GM12892 (cell line): Measurements from ENCODE around the gene MRPL16.

Experiments used
- DNase-seq: peaks from one replicate; pipeline ENCODE4 v3.0.0; 2011; ENCODE audit not compliant: insufficient read length
- FAIRE-seq: peaks from 2 replicates; lab custom pipeline; 2011; peaks lifted over from hg19 to GRCh38; lab: Jason Lieb, UNC
- POLR2A ChIP-seq: IDR thresholded peaks from 2 replicates; pipeline ENCODE4 v1.6.1; 2011; ENCODE audit warnings: low read depth, low read length, control low read depth
- POLR2AphosphoS5 ChIP-seq: IDR thresholded peaks from 2 replicates; pipeline ENCODE4 v1.6.1; 2011; ENCODE audit warnings: low read depth, low read length, control low read depth
- TAF1 ChIP-seq: IDR thresholded peaks from 2 replicates; pipeline ENCODE4 v1.6.1; 2011; ENCODE audit warnings: low read depth, mild to moderate bottlenecking, control low read depth, low read length, borderline replicate concordance

The MRPL16 gene

DNA sequence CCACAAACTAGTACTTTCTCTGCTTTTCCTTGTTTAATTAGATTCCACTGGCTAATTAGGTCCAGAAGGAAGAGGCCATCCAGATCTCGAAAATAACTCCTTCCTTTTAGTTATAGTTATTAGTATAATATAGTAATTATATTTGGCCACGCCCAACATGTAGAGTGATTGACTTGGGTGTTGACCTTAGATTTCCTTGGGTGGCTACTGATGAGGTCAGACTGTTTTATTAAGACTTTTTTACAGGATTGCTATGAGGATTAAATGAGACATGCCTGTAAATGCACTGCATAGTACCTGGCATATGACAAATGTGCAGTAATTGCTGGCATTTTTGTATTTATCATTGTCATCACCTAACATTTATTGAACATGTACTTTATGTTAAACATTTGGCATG is 28.5 kb downstream of the MRPL16 start:
- DNase-seq (no peak), FAIRE-seq (no peak)
- TF ChIP-seq POLR2A (no peak), POLR2AphosphoS5 (no peak), TAF1 (no peak)

DNA sequence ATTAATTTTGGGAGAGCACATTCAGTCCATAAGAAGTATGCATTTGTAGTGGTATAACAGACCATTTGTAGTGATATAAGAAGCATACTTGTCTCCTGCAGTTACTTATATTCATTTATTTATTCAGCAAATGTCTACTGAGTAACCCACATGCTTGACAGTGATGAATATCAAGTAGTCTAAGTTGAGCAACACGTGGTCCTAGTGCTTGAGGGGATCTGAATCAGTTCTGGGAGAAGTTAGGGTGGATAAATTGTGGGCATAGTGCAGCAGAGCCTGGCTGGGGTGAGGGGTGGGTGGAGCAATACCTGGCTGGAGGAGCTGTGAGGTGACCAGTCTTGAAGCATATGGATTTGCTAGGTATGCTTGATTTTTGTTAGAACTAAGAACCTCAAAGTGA is 31.1 kb downstream of the MRPL16 start:
- TF ChIP-seq POLR2AphosphoS5 (no peak), POLR2A (no peak), TAF1 (no peak)
- FAIRE-seq = no peak
- no peak for DNase-seq

DNA sequence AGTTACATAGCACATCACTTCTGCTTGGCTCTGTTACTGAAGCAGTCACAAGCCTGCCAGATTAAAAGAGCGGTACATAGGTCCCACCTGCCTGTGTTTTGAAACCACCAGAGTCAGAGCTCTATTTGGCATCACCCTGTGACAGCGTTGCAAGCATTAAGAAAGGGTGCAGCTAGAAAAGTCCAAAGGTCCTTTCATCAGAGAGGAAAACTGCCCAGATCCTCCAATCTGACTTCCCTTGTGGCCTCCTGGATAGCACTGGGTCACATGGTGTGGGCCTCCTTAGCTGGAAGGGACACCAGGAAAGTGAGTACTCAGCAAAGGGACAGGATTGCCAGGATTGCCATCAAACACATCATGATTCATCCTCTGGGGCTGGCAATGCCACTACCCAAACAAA is 32.5 kb downstream of the MRPL16 start:
- FAIRE-seq (no peak), DNase-seq (no peak)
- TF ChIP-seq POLR2AphosphoS5 = no peak
- no peak for TF ChIP-seq TAF1

DNA sequence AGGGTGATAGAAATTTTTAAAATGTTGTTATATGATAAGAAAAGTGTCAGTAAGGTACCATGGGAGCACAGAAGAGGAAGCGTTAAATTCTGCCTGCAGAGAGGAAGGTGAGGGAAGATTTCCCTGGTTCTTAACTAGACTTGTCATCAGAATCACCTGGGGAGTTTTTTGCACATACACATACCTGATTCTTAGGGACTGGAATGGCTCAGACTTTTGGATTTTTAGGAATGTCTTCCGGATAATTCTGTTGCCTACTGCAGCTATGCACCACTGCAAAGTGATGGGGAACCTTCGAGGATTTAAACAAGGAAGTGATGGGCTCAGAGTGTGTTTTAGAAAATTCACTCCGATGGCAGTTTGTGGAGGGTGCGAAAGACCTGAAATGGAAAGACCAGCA is 33.5 kb downstream of the MRPL16 start:
- TF ChIP-seq POLR2AphosphoS5 = no peak
- TF ChIP-seq TAF1 = no peak
- TF ChIP-seq POLR2A = no peak
- no peak for FAIRE-seq

DNA sequence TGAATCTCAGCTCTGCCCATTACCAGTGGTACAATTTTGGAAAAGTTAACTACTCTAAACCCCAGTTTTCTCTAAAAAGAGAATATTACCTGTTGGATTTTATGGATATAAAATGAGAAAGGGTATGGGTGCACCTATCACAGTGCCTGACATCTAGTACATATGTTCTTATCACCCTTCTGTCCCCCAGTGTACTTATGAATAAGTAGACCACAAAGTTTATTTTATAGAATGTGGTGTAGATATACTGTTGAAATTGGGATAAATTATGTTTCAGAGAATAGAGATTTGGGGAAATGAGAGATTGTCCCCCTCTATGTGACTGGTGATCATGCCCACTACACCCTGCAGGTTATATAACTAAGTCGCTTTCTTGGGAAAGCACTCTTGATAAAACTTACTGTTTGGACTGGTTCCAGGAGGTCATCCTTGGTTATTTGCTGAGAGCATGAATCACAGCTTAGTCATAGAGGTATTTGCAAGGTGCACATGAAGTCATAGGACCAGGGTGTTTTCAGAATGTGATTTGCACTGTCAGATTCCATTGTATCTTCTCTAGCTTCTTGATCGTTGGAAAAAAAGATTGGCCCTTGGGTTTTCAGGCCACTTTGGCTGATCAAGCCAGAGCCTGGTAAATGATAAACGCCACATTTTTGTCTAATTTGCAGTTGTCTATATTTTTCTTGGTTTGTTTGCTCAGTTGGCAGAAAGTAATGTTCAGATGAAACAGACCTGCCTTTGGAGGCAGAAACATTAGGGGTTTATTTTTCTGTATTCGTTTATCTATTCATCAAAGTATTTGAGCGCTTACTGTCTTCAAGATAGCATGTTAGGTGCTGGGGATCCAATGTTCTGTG is 34.1 kb downstream of the MRPL16 start:
- DNase-seq (no peak), FAIRE-seq (no peak)
- no peak for TF ChIP-seq POLR2AphosphoS5
- TF ChIP-seq POLR2A = no peak
- TF ChIP-seq TAF1 = no peak

More for the DNA sequence above, 33.5 kb downstream of the MRPL16 start:
- no peak for DNase-seq

DNA sequence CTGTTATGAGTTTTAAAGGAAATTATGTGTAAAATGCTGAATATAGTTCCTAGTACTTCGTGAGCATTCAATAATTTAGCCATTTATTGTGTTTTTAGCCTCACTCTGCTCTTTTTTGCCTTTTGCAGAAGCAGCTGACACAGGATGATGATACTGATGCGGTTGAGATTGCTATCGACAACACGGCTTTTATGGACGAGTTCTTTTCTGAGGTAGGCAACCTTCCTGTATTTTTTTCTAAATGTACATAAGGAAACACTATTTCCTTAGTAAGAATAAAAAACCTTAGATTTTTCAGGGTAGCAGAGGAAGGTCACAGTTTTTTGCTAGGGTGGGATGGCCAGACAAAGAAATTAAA is 37.5 kb downstream of the MRPL16 start:
- DNase-seq (no peak), FAIRE-seq (no peak)
- no peak for TF ChIP-seq POLR2A
- no peak for TF ChIP-seq TAF1
- no peak for TF ChIP-seq POLR2AphosphoS5

DNA sequence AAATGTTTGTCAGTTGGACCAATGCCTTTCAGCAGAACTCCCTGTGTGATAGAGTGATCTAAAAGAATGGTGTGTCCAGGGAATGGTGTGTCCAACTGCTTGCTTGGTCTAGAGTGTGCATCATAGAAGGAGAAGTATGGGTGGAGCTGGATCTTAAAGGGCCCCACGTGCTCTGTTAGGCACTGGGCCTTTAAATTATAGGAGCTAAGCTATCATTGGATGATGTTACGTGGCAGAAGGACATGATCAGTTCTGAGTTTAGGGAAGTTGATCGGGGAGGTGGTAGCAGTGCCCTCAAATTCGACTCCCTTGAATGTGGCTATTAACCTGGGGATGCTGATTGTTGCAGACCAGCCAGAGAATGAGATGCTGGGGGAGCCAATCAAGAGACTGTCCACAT is 39.0 kb downstream of the MRPL16 start:
- DNase-seq = no peak
- TF ChIP-seq POLR2AphosphoS5 = no peak
- no peak for TF ChIP-seq TAF1
- no peak for TF ChIP-seq POLR2A
- no peak for FAIRE-seq

DNA sequence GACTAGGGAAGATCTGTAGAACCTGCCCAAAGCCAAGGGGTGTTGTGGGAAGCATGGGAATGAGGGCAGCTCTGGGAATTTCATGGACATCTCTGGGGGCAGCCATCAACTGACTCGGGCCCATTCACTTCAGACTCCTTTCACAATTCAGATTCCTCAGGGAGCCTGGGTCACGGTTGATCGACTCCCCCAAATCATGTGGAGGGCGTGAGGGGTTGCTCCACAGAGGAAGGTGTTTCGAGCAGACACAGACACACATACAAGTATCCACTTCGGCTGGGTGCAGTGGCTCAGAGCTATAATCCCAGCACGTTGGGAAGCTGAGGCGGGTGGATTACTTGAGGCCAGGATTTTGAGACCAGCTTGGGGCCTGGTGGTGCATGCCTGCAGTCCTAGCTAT is 39.7 kb downstream of the MRPL16 start:
- no peak for FAIRE-seq
- no peak for DNase-seq
- TF ChIP-seq TAF1 (no peak), POLR2AphosphoS5 (no peak), POLR2A (no peak)

DNA sequence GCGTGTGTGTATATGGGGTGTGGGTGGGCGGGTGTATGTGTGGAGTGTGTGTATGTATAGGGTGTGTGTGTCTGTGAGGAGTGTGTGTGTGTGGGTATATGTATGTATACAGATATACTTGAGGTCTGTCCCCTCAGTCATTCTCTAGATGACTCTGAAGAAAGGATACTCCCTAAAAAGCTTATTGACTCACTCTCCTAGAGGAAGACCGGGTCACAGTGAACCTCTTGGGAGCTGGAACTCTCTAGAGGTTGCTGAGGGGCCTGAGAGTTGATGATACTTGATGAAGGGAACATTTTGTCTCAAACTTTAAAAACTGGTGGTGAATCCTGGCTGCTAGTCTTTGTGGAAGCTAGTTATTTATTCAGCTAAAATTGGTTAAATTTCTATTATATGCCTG is 40.3 kb downstream of the MRPL16 start:
- TF ChIP-seq POLR2AphosphoS5 (no peak), TAF1 (no peak), POLR2A (no peak)
- no peak for FAIRE-seq
- DNase-seq = no peak

DNA sequence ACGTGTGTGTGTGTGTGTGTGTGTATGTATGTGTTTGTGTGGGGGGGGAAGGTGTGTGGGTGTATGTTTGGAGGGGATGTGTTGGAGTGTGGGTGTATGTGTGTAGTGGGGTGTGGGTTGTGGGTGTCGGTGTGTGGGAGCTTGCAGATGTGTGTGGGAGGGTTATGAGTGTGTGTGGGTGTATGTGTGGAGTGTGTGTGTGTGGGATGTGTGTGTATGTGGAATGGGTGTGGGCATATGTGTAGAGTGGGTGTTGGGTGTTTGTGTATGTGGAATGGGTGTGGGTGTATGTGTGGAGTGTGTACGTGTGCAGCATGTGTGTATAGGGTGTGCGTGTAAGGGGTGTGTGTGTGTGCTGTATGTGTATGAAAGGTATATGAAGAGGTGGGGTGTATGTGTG is 40.8 kb downstream of the MRPL16 start:
- no peak for FAIRE-seq
- no peak for DNase-seq
- no peak for TF ChIP-seq POLR2AphosphoS5
- TF ChIP-seq POLR2A = no peak
- TF ChIP-seq TAF1 = no peak

DNA sequence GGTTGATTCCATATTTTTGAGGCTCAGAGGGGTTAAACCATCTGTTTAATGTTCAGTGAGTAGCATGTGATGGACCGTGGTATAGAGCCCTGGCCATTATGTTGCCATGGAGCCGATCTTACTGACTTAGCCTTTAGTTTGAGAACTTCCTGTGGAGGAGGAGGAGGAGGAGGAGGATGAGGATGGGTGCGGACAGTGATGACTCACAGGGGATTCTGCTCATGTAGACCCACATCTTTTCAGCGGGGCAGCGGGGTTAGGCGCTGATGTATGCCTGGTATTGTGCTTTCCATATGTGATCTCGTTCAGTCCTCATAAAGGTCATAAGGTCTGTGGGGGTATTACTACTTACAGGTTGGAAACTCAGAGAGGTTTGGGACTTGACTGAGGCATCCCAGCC is 41.5 kb downstream of the MRPL16 start:
- no peak for FAIRE-seq
- TF ChIP-seq TAF1 (no peak), POLR2AphosphoS5 (no peak), POLR2A (no peak)
- no peak for DNase-seq

DNA sequence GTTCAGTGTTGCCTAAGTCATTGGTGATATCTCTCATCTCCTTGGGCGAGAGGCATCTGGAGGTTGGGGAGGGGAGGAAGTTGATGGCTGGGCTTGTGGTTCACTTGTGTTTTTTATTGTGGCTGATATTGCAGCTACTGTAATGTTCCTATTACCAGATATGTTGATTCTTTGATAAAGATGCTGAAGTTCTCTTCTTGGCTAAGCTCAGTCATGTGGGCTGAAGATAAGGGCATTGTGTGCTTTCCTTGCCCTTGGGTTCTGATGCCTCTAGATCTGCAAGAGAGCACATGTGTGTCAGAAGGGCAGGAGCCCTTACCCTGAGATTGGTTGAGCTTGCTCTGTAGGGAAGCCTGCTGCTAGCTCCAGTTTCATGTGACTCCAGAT is 43.4 kb downstream of the MRPL16 start:
- FAIRE-seq = no peak
- no peak for DNase-seq
- TF ChIP-seq POLR2A = no peak
- TF ChIP-seq TAF1 = no peak
- TF ChIP-seq POLR2AphosphoS5 = no peak

DNA sequence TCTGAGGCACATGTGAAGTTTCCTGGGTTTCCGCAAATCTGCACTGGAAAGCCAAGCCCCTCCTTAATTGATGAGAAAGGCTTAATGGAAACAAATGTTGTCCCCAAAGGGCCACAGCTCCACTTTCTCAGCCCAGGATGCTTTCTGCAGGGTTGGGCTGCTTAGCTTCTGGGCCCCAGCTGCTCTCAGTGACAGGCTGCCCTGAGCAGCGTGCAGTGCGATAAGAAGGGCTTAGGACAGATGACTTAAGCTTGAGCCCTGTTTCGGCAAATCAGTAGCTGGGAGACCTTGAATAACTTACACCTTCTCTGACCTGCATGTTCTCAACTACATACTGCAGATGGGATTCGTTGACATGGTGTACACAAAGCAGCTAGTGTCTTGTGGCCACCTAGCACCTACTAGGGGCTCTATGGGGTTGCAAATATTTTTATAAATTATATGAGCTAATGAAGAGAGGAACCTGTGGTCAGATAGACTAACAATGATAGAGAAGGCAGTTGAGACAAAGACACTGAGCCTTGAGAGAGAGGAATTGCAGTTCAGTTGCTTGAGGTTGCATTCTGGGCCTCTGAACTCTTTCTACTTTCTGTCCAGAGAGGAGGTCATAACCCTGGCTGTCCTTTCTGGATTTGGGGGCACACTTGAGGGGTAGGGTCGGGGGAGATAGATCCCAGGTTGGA is 43.9 kb downstream of the MRPL16 start:
- TF ChIP-seq POLR2A (no peak), TAF1 (no peak), POLR2AphosphoS5 (no peak)
- no peak for DNase-seq
- FAIRE-seq = no peak
